Measurements from ENCODE around the gene CEP43. TPM values are rescaled to one million over a fixed set of nuclear protein-coding genes. Genes with fewer than 3 reads are reported as not detected.

CEP43 gene
- total and polyA plus RNA-seq, 2 of the 8 experiments (the other 6 are each of a cell fraction or from before 2014, with no cell fraction given) = 12.0 to 31.2 TPM

GRCh38 chr6:166977621-166978525 lies 21.3 kb upstream of the CEP43 start:
- Histone ChIP-seq H3K4ac (replicated peaks; ENCODE audit: insufficient read length, low read depth, low read length) (no peak overlapping the region), H3K4me1 (replicated peaks in 1 of 4; ENCODE audit: control insufficient read depth in 3 of 4, insufficient read depth in 4 of 4, low read length in 3 of 4) (no peaks in the 10 kb centered on the region), H4K91ac (replicated peaks; ENCODE audit: insufficient read length, low read length) (no peak overlapping the region), H3K79me1 (ENCODE audit: low read depth, low read length) (no peaks in the 10 kb centered on the region), H3K18ac (ENCODE audit: extremely low read depth, low read length) (no peak overlapping the region), H3K14ac (ENCODE audit: insufficient read length) (no peak overlapping the region), H2BK5ac (ENCODE audit: low read depth, low read length) (no peak overlapping the region), H3K56ac (replicated peaks; ENCODE audit: insufficient read length, low read depth, low read length) (no peak overlapping the region), H3K27ac (ENCODE audit: low read depth, low read length) (no peak overlapping the region), H3K23me2 (ENCODE audit: low read depth, low read length) (no peaks in the 10 kb centered on the region), H4K8ac (ENCODE audit: extremely low read depth, insufficient read depth, low read length) (no peak overlapping the region), H3K4me2 (ENCODE audit: insufficient read depth in 1 of 2, low read depth in 2 of 2, low read length in 2 of 2) (no peak overlapping the region), H3K9me3 (ENCODE audit: insufficient read depth in 2 of 2, low read depth in 1 of 2, low read length in 1 of 2) (no peaks in the 10 kb centered on the region), H3K9ac (replicated peaks in 1 of 4; ENCODE audit: extremely low read depth in 1 of 4, low read depth in 3 of 4, low read length in 3 of 4) (no peak overlapping the region), H3K4me3 (ENCODE audit: extremely low read depth in 1 of 4, insufficient read depth in 2 of 4, low read depth in 3 of 4, low read length in 4 of 4) (no peak overlapping the region), H2BK12ac (ENCODE audit: low read depth, low read length) (no peak overlapping the region), H3K23ac (ENCODE audit: insufficient read length) (no peak overlapping the region), H2BK20ac (ENCODE audit: low read length) (no peak overlapping the region), H2AFZ (ENCODE audit: low read length) (no peak overlapping the region), H2AK5ac (ENCODE audit: low read depth, low read length) (no peak overlapping the region), H3K79me2 (ENCODE audit: control insufficient read depth in 1 of 2, insufficient read depth in 2 of 2, low read length in 2 of 2) (no peaks in the 10 kb centered on the region), H4K20me1 (replicated peaks in 1 of 2; ENCODE audit: control insufficient read depth in 1 of 2, insufficient read depth in 2 of 2, low read length in 2 of 2) (no peaks in the 10 kb centered on the region), H4K5ac (ENCODE audit: insufficient read length, low read depth, low read length) (no peak overlapping the region), H3K36me3 (ENCODE audit: control insufficient read depth in 2 of 4, insufficient read depth in 4 of 4, low read length in 3 of 4) (peaks cover 0 to 3% (median 2%) of the 10 kb centered on the region in 4 experiments; a peak in 3 of 8 replicates), H2BK15ac (ENCODE audit: low read length) (no peak overlapping the region), H2BK120ac (replicated peaks; ENCODE audit: low read depth, low read length) (no peak overlapping the region), H3K27me3 (replicated peaks in 1 of 4; ENCODE audit: control insufficient read depth in 3 of 4, extremely low read depth in 1 of 4, insufficient read depth in 3 of 4, low read length in 3 of 4) (no peaks in the 10 kb centered on the region)
- POLR2A ChIA-PET (ENCODE audit: partially characterized antibody) = interaction anchor here (1.0 kb wide), 1 partner anchor 11 kb away, joined by 3 read pairs; no protein-coding TSS in a partner anchor
- WGBS, 2 experiments (ENCODE audit: extremely low coverage in 1 of 2, insufficient coverage in 1 of 2, insufficient read length in 1 of 2, insufficient replicate concordance in 2 of 2, low coverage in 1 of 2, low lambda C conversion rate in 2 of 2, missing lambda C conversion rate in 1 of 2) = 90% methylated on average over 9 of the region's 9 CpGs; no CpG with 5 or more reads in 1 of the 2 experiments
- no peak for FAIRE-seq
- CTCF ChIA-PET (ENCODE audit: partially characterized antibody) = interaction anchor here (1.1 to 1.7 kb wide), 3 partner anchors 11 to 203 kb away, joined by 3 to 5 read pairs (median 4); no protein-coding TSS in a partner anchor
- no peak for DNase-seq (ENCODE audit: low read depth in 1 of 2, low spot score in 2 of 2)
- TF ChIP-seq TAF1 (IDR thresholded peaks at IDR 0.05; ENCODE audit: low read depth, low read length) (no peak), MAX (IDR thresholded peaks at IDR 0.05) (no peak), HDAC2 (IDR thresholded peaks at IDR 0.05; ENCODE audit: borderline replicate concordance in 1 of 2, low read depth in 2 of 2, low read length in 2 of 2) (no peak), MAFK (IDR thresholded peaks at IDR 0.05; ENCODE audit: low read depth, low read length) (no peak), RXRA (IDR thresholded peaks at IDR 0.05; ENCODE audit: insufficient read depth, low read depth, low read length) (no peak), PHF8 (conservative IDR thresholded peaks at IDR 0.05; ENCODE audit: low read depth, low read length) (no peak), RFX5 (IDR thresholded peaks at IDR 0.05; ENCODE audit: borderline replicate concordance, low read depth, low read length) (no peak), RBBP5 (IDR thresholded peaks at IDR 0.05; ENCODE audit: borderline replicate concordance, low read depth, low read length) (no peak), ASH2L (IDR thresholded peaks at IDR 0.05; ENCODE audit: low read length) (no peak), SP4 (IDR thresholded peaks at IDR 0.05; ENCODE audit: low read length) (no peak), FOSL1 (IDR thresholded peaks at IDR 0.05; ENCODE audit: insufficient read depth, low read depth, low read length) (no peak)
